HG02885 (cell line): ENCODE data around the gene HOXB4.

Experiments
- ATAC-seq: cut with Tn5 transposase; IDR thresholded peaks from one replicate; pipeline ENCODE4 v1.9.1; 2021; ENCODE audit warnings: mild to moderate bottlenecking; ENCODE audit not compliant: unreplicated experiment, poor library complexity

The HOXB4 gene

DNA sequence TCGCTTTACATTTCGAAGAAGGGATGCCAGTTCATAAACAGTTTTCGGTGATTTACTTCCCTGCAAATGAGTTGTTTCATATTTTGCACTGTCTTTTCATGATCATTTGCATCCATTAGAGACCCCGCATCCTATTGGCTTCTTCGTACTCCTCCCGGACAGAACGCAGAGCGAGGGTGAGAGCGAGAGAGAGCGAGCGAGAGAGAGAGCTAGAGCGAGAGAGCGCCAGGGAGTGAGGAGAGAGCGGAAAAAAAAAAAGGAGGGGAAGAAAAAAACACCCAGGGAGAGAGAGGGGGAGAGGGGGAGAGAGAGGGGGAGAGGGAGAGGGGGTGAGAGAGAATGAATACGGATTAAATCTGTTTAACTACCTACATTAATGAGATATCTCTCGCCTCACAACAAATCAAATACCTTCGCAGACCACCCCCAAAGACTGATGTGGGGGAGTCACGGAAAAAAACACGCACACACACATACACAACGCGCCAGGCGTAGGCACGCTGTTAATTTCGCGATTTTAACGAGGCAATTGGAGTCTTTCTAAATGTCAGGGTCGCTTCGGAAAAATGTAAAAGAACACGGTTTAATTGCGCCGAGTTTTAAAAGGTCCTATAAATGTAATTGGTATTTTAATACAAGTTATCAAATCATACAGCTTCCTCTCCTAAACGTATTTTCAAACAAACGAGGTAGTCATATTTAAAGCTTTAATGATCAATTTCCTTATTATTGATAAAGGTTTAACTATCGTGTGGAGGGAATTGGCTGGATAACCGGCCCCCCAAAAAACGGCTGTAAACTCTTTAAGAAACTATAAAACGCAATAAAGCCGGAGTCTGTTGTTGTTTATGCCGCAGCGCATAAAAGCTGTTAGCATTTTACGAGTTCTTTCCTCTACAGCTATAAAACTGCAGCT is 37.2 kb upstream of the HOXB4 start, which contains the start of gene HOXB8:
TSS of gene HOXB8 (minus strand) at position 246 of the 916 bp plus-strand sequence. CDS start 588 bp downstream, outside the sequence.
- ATAC-seq: no peak

GRCh38 chr17:48613862-48614694 is 35.9 kb upstream of the HOXB4 start:
- no peak for ATAC-seq

DNA sequence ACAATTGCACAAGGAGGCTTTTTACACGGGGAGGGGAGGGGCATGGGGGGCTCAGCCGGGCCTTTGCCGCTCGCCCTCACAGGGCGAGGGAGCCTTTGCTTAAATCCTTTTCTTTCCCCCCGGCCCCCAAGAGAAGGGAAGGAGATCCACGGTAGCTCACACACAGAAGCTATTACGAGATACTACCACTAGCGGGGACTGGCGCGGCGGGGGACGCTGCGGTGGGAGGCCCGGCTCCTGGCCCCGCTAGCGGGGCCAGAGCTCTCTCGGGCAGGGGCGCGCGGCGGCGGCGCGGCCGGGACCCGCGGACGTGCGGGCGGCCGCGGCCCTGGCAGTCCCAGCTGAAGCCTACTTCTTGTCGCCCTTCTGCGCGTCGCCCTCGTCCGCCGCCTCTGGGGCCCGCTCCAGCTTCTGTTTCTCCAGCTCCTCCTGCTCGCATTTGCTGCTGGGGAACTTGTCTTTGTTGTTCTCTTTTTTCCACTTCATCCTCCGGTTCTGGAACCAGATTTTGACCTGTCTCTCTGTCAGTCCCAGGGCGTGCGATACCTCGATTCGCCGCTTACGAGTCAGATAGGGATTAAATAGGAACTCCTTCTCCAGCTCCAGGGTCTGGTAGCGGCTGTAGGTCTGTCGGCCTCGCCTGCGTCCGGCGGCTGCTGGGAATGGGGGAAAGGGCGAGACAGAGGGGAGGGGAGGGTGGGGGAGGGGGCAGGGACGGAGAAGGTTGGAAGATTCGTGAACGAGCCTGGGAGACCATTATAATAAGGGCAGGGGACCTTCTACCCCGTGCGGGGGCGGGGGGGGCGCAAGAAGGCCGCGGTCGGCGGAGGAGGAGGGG is 34.9 kb upstream of the HOXB4 start:
- ATAC-seq: no peak

- no peak for ATAC-seq
These were observed 34.3 kb upstream of the HOXB4 start for GRCh38 chr17:48612456-48612853.

DNA sequence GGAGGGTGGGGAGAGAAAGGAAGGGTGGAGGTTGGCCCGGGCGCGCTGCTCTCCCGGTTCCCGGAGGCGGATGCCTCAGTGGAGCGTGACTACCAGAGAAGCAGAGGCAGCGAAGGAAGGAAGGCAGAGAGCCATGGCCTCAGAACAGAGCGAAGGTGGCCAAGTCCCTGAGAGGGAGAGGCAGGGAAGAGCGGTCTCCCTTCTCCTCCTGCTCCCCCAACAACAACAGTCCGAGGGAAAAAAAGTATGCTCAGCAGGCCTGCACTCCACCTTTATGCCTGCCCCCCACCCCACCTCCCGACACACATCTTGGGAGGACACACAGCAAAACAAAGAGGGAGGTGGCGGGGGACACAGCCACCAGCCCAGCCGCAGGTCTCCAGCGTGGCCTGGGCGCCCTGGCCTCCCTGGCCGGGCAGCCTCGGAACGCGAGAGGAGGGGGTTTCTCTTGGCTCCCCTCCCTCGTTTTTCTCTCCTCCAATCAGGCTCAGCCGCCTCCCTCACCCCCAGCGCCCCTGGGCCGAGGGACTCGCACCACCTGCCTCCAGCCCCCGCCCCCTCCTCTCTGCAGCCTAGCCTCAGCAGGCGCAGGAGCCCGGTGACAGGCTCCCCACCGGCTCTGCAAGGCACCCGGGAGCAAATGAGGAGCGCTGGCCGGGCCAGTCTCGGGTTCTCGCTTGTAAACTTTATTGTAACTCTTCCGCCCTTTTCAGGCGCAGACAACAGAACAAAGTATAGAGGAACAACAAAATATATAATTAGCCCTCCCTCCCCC is 33.7 kb upstream of the HOXB4 start:
- ATAC-seq: no peak

GRCh38 chr17:48611213-48611612 is 33.1 kb upstream of the HOXB4 start:
- no peak for ATAC-seq

GRCh38 chr17:48610282-48611211 is 32.4 kb upstream of the HOXB4 start, which contains the start of gene HOXB7:
Gene HOXB7 (minus strand): TSS chr17:48611017. CDS start chr17:48610918, 99 bp downstream.
- no peak for ATAC-seq

GRCh38 chr17:48609759-48610281 is 31.7 kb upstream of the HOXB4 start:
- ATAC-seq: no peak

- no peak for ATAC-seq
These were observed 30.9 kb upstream of the HOXB4 start for GRCh38 chr17:48609033-48609432.

DNA sequence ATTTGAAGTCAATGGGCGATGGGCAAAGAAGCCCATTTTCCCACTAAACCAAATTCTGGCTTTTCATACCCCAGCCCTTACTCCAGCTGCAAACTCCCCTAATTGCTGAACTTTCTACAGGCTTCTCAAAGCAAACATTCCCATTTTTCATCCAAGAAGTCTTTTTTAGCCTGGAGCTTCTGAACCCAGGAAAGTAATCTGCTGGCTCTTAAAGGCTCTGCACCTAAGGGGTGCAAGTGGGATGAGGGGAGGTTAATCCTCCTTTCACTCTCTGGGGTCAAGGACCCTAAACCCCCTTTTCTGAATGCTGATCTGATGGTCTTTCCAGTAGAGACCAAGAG is 30.3 kb upstream of the HOXB4 start:
- ATAC-seq: no peak

DNA sequence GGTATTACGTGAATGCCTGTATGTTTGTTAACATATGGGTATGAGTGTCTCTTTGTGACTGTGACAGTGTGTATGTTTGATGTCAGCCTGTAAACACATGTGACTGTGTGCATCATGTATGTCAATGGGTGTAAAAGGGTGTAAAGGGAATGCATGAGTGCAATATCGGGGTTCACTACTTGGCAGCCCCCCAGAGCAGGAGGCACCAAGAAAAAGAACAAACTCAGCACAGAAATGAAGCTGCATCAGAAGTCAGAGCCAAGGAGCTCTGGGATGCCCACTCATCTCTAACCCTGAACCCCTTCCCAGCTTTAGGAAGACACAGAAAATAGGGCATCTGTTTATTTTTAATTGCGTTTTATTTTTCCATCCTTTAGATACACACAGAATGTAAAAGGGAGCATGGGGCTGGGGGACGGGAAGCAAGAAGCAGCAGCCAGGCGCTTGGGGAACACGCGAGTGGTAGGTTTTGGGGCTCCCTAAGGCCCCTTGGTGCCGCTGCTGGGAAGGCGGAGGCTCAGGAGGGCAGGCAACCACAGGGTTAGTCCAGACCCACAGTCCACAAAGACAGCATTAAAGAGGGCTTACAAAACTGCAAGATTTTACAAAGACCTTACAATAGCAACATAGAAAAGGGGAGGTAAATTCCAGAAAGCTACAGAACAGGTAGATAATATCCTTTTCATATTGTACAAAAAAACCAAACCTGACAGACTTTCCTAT is 28.9 kb upstream of the HOXB4 start:
- no peak for ATAC-seq

GRCh38 chr17:48605991-48606891 is 28.1 kb upstream of the HOXB4 start:
- ATAC-seq: no peak

DNA sequence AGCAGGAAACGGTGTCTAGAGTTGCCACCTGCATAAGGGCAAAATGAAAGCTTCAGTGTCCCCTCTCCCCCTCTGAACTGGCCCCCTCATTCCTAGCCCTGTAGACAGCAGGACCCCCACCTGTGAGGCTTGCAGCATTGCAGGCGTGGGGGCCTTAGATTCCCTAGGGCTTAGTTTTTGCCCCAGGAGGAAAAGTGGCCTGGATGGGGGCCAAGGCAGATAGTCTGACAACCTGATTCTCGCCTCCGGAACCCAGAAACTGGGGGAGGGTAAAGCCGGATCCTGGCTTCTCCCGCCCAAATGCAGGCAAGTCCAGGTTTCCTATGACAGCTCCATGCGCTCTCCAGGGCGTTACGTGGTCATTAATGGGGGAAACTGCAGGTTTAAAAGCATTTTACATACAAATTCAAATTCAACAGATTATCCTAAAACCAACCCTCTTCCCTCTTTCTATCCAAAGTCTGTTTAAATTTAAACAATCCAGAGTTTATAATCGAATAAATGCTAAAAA is 27.3 kb upstream of the HOXB4 start:
- no peak for ATAC-seq

DNA sequence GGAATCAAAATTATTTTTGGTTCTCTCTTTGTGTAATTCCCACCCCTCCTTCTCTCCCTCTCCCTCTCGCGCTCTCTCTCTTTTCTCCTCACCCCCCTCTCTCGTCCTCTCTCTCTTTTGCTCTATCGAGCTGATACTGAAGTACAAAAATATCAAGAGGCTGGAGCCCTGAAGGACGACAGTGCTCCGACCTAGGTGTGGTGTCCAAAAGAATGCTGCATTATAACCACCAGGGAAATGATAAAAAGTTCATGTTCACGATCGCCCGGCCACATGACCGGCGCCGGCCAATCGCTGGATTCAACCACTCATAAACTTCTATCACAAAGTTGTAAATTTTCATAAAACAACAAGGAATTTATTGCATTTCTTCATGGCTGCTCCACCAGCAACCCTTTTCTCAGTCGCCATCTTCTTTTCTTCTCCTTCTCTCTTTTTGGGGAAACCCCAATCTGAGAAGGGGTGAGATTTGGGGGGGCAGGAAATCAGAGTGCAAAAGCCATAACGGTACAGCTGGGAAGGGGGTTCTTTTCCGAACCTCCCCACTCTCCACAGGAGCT is 26.7 kb upstream of the HOXB4 start, which contains the start of gene HOXB6:
TSS of gene HOXB6 (minus strand) at position 217 of the 560 bp plus-strand sequence. CDS start 6,836 bp downstream, outside the sequence.
- no peak for ATAC-seq

GRCh38 chr17:48603959-48604769 is 26.0 kb upstream of the HOXB4 start:
- ATAC-seq: no peak
